ENCODE data around the gene SLU7. TPM values are rescaled to one million over a fixed set of nuclear protein-coding genes. Genes with fewer than 3 reads are reported as not detected.

The SLU7 gene
- polyA plus RNA-seq, 1 of the 3 experiments (the other 2 are of a cell fraction): 22.3 TPM

DNA sequence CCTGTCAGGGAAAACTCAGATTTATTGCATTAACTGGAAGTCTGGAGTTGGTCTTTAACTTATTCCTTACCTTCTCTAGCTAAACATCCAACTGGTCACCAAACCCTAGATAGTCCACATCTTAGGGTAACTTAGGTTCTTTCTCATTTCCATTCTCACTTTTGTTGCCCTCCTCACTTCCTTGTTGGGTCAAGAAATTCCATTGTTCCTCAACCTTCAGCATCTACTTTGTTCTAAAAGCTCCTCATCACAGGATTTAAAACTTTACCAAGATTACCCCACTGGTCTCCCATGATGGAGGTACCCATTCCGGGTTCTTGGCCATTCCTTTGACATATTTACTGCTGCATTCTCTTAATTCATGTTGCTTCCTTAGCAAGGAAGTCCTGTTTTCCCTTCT, 34.9 kb upstream of the SLU7 start:
- Histone ChIP-seq H3K79me2 (ENCODE audit: insufficient read depth) (no peaks in the 10 kb centered on the region), H3K9me2 (no peaks in the 10 kb centered on the region), H3K4me3 (ENCODE audit: low read depth in 2 of 2, low read length in 1 of 2) (no peak overlapping the region), H4K20me1 (ENCODE audit: insufficient read depth) (no peaks in the 10 kb centered on the region), H3K27me3 (ENCODE audit: insufficient read depth) (no peaks in the 10 kb centered on the region), H3F3A (replicated peaks; ENCODE audit: insufficient read depth) (no peaks in the 10 kb centered on the region), H2AFZ (ENCODE audit: low read depth) (no peak overlapping the region), H3K9me3 (no peaks in the 10 kb centered on the region), H3K9ac (no peak overlapping the region), H3K36me3 (replicated peaks in 1 of 2; ENCODE audit: control insufficient read depth in 1 of 2, insufficient read depth in 2 of 2, low read length in 1 of 2) (no peaks in the 10 kb centered on the region), H3K27ac (ENCODE audit: low read depth in 2 of 2, low read length in 1 of 2) (no peak overlapping the region), H3K4me1 (ENCODE audit: control insufficient read depth in 1 of 2, insufficient read depth in 2 of 2, low read depth in 1 of 2, low read length in 1 of 2) (no peaks in the 10 kb centered on the region), H3K4me2 (no peak overlapping the region)
- ChIA-PET POLR2A (no interaction called here), CTCF (interaction anchor here (3.8 kb wide), 1 partner anchor 15 kb away, joined by 23 read pairs; no protein-coding TSS in a partner anchor)
- 15% methylated on average over 1 of the region's 1 CpG for WGBS (ENCODE audit: low lambda C conversion rate)
- TF ChIP-seq, protein P1, sequence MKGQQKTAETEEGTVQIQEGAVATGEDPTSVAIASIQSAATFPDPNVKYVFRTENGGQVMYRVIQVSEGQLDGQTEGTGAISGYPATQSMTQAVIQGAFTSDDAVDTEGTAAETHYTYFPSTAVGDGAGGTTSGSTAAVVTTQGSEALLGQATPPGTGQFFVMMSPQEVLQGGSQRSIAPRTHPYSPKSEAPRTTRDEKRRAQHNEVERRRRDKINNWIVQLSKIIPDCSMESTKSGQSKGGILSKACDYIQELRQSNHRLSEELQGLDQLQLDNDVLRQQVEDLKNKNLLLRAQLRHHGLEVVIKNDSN (IDR thresholded peaks at IDR 0.05; ENCODE audit: borderline replicate concordance, low read depth): no peak
- no peak for TF ChIP-seq FOXM1 (IDR thresholded peaks at IDR 0.05; ENCODE audit: low read depth)
- no peak for DNase-seq

DNA sequence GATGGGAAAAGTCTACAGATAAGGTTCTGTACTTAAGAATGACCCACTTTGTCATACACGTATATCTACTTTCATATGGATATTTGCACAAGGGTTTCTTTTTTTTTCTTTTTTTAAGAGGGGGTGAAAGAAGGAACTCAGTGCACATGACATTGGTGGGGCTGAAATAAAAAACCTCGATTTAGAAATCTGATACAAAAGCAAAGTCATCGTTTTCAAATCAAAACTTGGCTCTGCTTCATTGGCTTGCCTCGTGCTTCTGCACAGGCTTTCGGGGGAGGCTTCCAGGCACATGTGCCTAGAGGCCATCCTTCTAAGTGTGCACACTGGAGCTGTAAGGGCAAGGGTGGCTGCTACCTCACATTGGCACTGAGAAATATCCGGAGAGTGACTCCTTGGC, 33.9 kb upstream of the SLU7 start:
- H3K4me1 ChIP-seq (ENCODE audit: control insufficient read depth in 1 of 2, insufficient read depth in 2 of 2, low read depth in 1 of 2, low read length in 1 of 2): no peaks in the 10 kb centered on the region
- no peak for DNase-seq
- H2AFZ ChIP-seq (ENCODE audit: low read depth): no peak overlapping the region
- H3K9ac ChIP-seq: no peak overlapping the region
- H3K27me3 ChIP-seq (ENCODE audit: insufficient read depth): no peaks in the 10 kb centered on the region
- H3K36me3 ChIP-seq (replicated peaks in 1 of 2; ENCODE audit: control insufficient read depth in 1 of 2, insufficient read depth in 2 of 2, low read length in 1 of 2): no peaks in the 10 kb centered on the region
- no peaks in the 10 kb centered on the region for H3F3A ChIP-seq (replicated peaks; ENCODE audit: insufficient read depth)
- no peaks in the 10 kb centered on the region for H3K79me2 ChIP-seq (ENCODE audit: insufficient read depth)
- TF ChIP-seq EZH2phosphoT487 (IDR thresholded peaks at IDR 0.05; ENCODE audit: borderline replicate concordance, low read depth) (no peak), JUND (IDR thresholded peaks at IDR 0.05) (no peak), FOSL2 (IDR thresholded peaks at IDR 0.05; ENCODE audit: borderline replicate concordance, low read depth) (no peak), POLR2AphosphoS5 (IDR thresholded peaks at IDR 0.05; ENCODE audit: low read depth, low read length) (no peak), NRF1 (IDR thresholded peaks at IDR 0.05; ENCODE audit: low read depth, low read length) (no peak), YY1 (IDR thresholded peaks at IDR 0.05; ENCODE audit: low read depth) (no peak), EP300 (IDR thresholded peaks at IDR 0.05; ENCODE audit: borderline replicate concordance in 1 of 2, low read depth in 1 of 2, low read length in 1 of 2) (no peak), GABPA (IDR thresholded peaks at IDR 0.05; ENCODE audit: low read depth) (no peak)
- TF ChIP-seq, protein P2, sequence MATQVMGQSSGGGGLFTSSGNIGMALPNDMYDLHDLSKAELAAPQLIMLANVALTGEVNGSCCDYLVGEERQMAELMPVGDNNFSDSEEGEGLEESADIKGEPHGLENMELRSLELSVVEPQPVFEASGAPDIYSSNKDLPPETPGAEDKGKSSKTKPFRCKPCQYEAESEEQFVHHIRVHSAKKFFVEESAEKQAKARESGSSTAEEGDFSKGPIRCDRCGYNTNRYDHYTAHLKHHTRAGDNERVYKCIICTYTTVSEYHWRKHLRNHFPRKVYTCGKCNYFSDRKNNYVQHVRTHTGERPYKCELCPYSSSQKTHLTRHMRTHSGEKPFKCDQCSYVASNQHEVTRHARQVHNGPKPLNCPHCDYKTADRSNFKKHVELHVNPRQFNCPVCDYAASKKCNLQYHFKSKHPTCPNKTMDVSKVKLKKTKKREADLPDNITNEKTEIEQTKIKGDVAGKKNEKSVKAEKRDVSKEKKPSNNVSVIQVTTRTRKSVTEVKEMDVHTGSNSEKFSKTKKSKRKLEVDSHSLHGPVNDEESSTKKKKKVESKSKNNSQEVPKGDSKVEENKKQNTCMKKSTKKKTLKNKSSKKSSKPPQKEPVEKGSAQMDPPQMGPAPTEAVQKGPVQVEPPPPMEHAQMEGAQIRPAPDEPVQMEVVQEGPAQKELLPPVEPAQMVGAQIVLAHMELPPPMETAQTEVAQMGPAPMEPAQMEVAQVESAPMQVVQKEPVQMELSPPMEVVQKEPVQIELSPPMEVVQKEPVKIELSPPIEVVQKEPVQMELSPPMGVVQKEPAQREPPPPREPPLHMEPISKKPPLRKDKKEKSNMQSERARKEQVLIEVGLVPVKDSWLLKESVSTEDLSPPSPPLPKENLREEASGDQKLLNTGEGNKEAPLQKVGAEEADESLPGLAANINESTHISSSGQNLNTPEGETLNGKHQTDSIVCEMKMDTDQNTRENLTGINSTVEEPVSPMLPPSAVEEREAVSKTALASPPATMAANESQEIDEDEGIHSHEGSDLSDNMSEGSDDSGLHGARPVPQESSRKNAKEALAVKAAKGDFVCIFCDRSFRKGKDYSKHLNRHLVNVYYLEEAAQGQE (IDR thresholded peaks at IDR 0.05; ENCODE audit: low read depth, low read length): no peak
- TF ChIP-seq, protein P3, sequence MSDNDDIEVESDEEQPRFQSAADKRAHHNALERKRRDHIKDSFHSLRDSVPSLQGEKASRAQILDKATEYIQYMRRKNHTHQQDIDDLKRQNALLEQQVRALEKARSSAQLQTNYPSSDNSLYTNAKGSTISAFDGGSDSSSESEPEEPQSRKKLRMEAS (IDR thresholded peaks at IDR 0.05; ENCODE audit: low read depth): no peak
- TF ChIP-seq, protein P1 (IDR thresholded peaks at IDR 0.05; ENCODE audit: borderline replicate concordance, low read depth): no peak
- no peaks in the 10 kb centered on the region for H3K9me3 ChIP-seq
- ChIA-PET POLR2A (no interaction called here), CTCF (interaction anchor here (1.0 to 3.8 kb wide), 2 partner anchors 14 to 27 kb away, joined by 3 to 23 read pairs; no protein-coding TSS in a partner anchor)
- no peak overlapping the region for H3K4me3 ChIP-seq (ENCODE audit: low read depth in 2 of 2, low read length in 1 of 2)
- H3K27ac ChIP-seq (ENCODE audit: low read depth in 2 of 2, low read length in 1 of 2): no peak overlapping the region
- H3K4me2 ChIP-seq: no peak overlapping the region
- no peaks in the 10 kb centered on the region for H3K9me2 ChIP-seq
- 39% methylated on average over 6 of the region's 6 CpGs for WGBS (ENCODE audit: low lambda C conversion rate)
- H4K20me1 ChIP-seq (ENCODE audit: insufficient read depth): no peaks in the 10 kb centered on the region
